HFF-Myc (cell line): ENCODE results near the gene MSL1.

Experiments
- DNase-seq: peaks from one replicate; pipeline ENCODE4 v3.0.0-alpha.2; 2011; ENCODE audit warnings: low read depth; ENCODE audit errors: extremely low read depth
- H3K4me3 ChIP-seq: replicated peaks from 2 replicates; pipeline ENCODE4 v1.5.1; 2011; ENCODE audit warnings: low read depth, mild to moderate bottlenecking, control low read depth, low read length
- TF ChIP-seq, protein P1 (sequence below): IDR thresholded peaks from 2 replicates; pipeline ENCODE4 v1.5.1; 2012; ENCODE audit warnings: mild to moderate bottlenecking, low read depth, low read length, control low read depth; ENCODE audit errors: missing control alignments

The MSL1 gene

DNA sequence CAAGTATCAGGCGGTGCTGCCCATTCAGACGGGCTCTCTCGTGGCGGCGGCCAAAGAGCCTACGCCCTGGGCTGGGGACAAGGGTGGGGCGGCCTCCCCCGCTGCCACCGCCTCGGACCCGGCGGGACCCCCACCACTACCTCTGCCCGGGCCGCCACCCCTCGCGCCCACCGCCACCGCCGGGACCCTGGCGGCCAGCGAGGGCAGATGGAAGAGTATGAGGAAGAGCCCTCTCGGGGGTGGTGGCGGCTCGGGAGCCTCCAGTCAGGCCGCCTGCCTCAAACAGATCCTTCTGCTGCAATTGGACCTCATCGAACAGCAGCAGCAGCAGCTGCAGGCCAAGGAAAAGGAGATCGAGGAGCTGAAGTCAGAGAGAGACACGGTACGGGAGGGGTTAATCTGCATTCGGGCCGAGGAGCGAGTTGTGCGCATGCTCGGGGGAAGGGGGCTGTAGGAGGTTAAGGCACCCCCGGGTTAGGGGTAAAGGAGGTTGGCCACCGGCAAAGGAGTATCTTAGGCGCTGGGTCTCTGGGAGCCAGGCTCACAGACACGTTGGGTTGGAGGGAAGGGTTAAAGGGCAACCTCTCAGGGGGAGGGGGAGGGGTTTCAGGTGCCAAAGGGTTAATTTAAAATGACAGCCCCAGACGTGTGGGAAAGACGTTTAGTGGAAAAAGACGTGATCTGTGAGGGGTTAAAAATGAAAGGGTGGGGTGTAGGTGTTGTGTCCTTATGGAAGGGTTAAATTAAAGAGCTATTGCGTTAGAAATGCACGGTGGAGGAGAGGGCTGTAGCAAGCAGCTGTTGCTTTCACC, 1.4 kb downstream of the MSL1 start:
- DNase-seq = no peak
- TF ChIP-seq, protein P1, sequence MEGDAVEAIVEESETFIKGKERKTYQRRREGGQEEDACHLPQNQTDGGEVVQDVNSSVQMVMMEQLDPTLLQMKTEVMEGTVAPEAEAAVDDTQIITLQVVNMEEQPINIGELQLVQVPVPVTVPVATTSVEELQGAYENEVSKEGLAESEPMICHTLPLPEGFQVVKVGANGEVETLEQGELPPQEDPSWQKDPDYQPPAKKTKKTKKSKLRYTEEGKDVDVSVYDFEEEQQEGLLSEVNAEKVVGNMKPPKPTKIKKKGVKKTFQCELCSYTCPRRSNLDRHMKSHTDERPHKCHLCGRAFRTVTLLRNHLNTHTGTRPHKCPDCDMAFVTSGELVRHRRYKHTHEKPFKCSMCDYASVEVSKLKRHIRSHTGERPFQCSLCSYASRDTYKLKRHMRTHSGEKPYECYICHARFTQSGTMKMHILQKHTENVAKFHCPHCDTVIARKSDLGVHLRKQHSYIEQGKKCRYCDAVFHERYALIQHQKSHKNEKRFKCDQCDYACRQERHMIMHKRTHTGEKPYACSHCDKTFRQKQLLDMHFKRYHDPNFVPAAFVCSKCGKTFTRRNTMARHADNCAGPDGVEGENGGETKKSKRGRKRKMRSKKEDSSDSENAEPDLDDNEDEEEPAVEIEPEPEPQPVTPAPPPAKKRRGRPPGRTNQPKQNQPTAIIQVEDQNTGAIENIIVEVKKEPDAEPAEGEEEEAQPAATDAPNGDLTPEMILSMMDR = no peak
- peak overlapping the region; percentile 91 for H3K4me3 ChIP-seq

DNA sequence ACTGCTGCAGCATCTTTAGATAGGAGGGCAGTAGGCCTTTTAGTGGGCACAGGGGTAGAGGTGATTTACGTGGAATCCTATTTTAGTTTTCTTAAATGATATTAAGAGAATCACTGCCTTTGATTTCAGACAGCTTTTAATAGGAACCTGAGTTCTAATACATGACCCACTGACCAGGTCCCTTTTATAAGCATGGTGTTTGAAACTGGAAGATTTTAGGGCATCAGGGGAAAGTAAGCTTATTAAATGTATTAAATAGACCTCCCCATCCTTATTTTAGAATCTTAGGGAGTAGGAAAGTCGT, 2.0 kb downstream of the MSL1 start:
- H3K4me3 ChIP-seq = peak overlapping the region; percentile 91
- TF ChIP-seq, protein P1 = no peak
- no peak for DNase-seq

DNA sequence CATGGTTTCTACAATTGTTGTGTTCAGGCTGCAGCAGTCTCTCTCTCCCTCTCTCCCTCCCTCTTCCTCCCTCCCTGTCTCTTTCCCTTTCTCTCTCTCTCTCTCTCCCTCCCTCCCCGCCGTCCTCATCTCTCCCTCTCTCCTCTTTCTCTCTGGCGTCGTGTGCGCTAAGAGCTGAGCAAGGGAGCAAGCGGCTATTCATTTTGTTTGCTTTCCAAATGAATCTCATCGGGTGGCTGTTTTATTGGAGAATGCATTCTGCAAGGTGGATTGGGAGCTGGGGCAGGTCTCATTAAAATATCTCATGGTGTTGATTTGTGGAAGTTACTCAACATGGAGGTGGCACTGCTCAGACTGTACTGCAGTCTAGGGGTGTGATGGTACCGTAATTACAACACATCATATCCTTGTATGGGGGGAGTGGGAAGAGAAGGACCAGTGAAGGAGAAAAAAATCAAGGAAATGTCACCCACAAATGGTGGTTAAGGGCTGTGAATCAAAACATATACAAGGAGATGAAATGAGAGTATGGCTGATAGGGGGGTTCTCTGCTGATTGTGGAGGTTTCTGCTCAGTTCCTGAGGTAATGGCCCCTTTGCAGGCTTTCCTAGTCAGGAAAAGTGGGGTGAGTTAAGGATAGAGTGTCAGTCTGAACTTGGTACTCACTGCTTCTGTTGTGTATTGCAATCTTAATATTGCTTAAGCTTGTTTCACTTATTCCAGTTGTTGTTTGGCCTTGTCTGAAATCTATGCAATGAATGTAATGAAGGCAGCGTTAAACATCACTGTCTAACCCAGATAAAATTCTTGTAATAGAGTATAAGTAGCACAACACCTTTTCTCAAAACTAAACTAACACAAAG, 2.7 kb downstream of the MSL1 start:
- TF ChIP-seq, protein P1 = no peak
- H3K4me3 ChIP-seq = peak overlapping the region; percentile 91
- DNase-seq = no peak

DNA sequence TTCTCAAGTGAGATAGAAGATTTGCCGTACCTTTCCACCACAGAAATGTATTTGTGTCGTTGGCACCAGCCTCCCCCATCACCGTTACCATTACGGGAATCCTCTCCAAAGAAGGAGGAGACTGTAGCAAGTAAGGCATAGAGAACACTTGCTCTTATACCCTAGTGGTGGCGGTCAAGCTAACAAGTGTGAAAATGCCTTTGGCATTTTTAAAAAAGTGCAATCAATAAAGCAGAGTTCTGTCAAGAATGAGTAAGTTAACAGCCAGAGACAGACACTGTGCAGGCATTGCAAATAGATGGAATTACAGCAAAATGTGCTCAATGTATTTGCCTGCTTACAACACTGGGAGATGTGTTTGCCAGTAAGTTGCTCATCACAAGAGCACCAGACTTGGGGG, 7.7 kb downstream of the MSL1 start:
- TF ChIP-seq, protein P1 = no peak
- DNase-seq = no peak
- H3K4me3 ChIP-seq = no peak overlapping the region

DNA sequence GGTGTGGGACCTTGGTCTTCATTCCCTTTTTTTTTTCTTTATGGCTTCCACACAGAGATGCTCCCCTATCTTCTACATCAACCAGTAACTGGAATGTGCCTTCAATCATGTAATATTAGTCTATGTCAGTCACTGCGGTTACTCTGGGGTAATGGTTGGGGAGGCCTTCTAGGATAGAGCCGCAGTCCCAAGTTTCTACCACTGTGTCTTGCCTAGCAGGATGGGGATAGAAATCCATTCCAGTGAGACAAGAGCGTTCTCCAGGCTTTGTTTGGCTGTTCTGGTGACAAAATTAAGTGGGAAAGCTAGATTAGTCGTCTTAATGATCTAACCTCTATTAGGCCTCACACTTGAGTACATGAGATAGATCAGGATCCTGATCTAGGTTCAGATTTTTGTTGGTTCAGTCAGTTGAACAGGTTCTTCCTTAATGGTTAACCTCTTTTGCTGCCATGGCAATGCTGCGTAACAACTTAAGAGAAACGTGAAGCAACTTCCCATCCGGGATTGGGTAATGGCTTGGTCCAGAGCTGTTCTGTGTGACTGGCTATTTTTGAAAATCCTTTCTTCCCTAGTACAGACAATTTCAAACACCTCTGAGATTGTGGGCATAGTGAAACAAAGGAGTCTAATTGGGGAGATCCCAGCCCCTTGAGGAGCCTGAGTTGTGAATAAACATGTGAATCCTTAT, 8.7 kb downstream of the MSL1 start:
- no peak overlapping the region for H3K4me3 ChIP-seq
- TF ChIP-seq, protein P1 = no peak
- no peak for DNase-seq

DNA sequence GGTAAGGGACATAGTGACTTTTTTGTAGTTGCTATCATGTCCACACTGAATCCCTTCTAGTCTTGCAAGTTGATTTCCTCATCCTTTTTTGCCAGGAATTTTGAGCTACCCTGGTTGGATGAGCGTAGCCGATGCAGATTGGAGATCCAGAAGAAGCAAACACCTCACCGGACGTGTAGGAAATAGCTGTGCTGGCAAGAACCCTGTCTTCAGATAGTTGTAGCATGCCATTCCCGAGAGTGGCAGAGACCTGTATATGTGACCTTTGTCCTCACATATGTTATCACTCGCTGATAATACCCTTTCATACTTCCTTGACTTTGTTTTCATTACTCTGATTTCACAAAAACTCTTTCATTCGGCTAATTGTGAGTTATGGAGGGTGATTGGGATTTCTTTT, 12.4 kb downstream of the MSL1 start:
- no peak for DNase-seq
- H3K4me3 ChIP-seq = no peak overlapping the region
- TF ChIP-seq, protein P1 = no peak
